IPS DF 6.9 (cell line): ENCODE results near the gene RASGRF2.

Experiments used
- DNase-seq: peaks from one replicate; pipeline ENCODE4 v3.0.0-alpha.2; 2013; ENCODE audit warnings: low read depth, low spot score
- H3K27ac ChIP-seq: one replicate; pipeline ENCODE4 v1.5.1; 2013; ENCODE audit warnings: low read length, control low read depth
- H3K27me3 ChIP-seq: 2 replicates; pipeline ENCODE4 v1.6.1; 2013; ENCODE audit warnings: mild to moderate bottlenecking, low read length; ENCODE audit not compliant: control insufficient read depth, insufficient read depth
- H3K36me3 ChIP-seq: 2 replicates; pipeline ENCODE4 v1.6.1; 2013; ENCODE audit warnings: low read length; ENCODE audit not compliant: control insufficient read depth, insufficient read depth
- H3K4me1 ChIP-seq: 2 replicates; pipeline ENCODE4 v1.6.1; 2013; ENCODE audit warnings: low read length; ENCODE audit not compliant: control insufficient read depth, insufficient read depth
- H3K4me3 ChIP-seq: 2 replicates; pipeline ENCODE4 v1.5.1; 2013; ENCODE audit warnings: mild to moderate bottlenecking, low read length
- H3K9me3 ChIP-seq: 2 replicates; pipeline ENCODE4 v1.6.1; 2013; ENCODE audit warnings: low read length, inconsistent platforms; ENCODE audit not compliant: control insufficient read depth, insufficient read depth
- WGBS: extraction: QIAGEN DNeasy Blood & Tissue Kit; methylation state at CpG from one replicate; pipeline ENCODE4 v1.1.7; 2013; ENCODE audit warnings: mixed read lengths, missing lambda C conversion rate; ENCODE audit not compliant: insufficient read length, insufficient coverage; 5-methylcytosine and 5-hydroxymethylcytosine counted together

The RASGRF2 gene

DNA sequence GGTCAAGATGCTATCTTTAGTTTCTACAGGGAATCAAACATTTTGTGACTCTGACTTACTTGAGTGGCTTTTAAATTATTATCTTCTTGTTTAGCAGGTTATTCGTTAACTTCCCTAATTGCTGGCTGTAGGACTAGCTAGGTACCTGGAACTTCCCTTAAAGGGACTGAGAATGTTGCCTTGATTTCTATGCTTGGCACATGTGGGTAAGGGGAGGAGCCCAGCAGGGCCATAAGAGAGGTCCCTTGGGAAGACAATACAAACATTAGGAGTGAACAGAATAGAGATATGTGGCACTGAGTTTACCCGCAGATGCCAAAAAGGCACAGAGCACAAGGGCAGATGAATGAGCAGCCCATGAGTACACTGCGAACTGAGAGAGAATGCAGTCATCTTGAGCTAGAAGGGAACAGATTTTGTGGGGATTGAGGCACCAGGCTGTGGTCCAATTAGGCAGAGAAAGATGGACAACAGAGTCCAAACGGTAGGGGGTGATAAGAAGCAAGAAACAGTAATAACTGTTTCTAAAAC lies 282.8 kb downstream of the RASGRF2 start:
- no peaks in the 10 kb centered on the region for H3K27me3 ChIP-seq
- no peak overlapping the region for H3K4me3 ChIP-seq
- WGBS, result no CpG with 5 or more reads among the region's 4 CpGs
- peaks cover under 1% of the 10 kb centered on the region; the same call in 1 of the 2 replicates for H3K4me1 ChIP-seq
- DNase-seq, result no peak
- H3K36me3 ChIP-seq, result no peaks in the 10 kb centered on the region
- H3K27ac ChIP-seq, result no peak overlapping the region
- H3K9me3 ChIP-seq, result no peaks in the 10 kb centered on the region

DNA sequence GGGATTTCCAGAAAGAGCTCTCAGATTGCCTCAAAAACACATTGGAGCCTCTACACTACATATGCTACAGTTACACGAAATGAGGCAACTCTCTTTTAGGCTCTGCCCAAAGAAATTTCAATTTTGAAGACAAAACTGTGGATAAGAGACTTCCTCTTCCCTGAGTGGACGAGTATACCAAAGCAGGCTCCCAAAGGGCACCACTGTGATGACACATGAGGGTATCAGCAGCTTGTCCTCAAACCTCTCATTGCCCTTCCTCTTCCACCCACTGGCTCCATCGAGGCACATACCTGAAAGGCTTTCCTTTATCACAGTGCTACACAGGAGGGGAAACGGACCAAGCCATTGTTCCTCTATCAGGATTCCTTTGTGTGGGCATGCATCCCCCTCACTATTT lies 284.3 kb downstream of the RASGRF2 start:
- no CpG with 5 or more reads among the region's 4 CpGs for WGBS
- no peaks in the 10 kb centered on the region for H3K27me3 ChIP-seq
- H3K27ac ChIP-seq, result no peak overlapping the region
- no peak for DNase-seq
- H3K36me3 ChIP-seq, result no peaks in the 10 kb centered on the region
- no peaks in the 10 kb centered on the region for H3K9me3 ChIP-seq
- H3K4me1 ChIP-seq, result peaks cover 2% of the 10 kb centered on the region; the same call in 1 of the 2 replicates
- no peak overlapping the region for H3K4me3 ChIP-seq

DNA sequence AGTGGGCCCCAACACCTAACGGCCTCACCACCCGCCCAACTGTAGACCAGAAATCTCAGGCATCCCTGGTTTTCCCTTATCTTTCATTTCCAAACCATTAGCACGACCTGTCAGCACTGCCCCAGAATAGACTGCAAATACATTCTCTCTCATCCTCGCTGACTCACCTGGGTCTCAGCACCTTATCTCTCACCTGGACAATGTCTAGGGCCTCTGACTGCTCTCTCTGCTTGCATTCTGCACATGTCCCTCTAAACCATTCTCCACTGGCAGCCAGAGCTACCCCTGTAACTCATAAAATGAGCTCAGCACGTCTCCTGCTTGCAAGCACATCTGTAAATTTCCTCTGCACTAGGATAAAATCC lies 285.7 kb downstream of the RASGRF2 start:
- no peak overlapping the region for H3K27ac ChIP-seq
- H3K9me3 ChIP-seq, result no peaks in the 10 kb centered on the region
- H3K4me1 ChIP-seq, result peaks cover 2% of the 10 kb centered on the region; the same call in 1 of the 2 replicates
- no peak overlapping the region for H3K4me3 ChIP-seq
- no CpG with 5 or more reads among the region's 5 CpGs for WGBS
- H3K36me3 ChIP-seq, result no peaks in the 10 kb centered on the region
- no peaks in the 10 kb centered on the region for H3K27me3 ChIP-seq
- DNase-seq, result no peak

DNA sequence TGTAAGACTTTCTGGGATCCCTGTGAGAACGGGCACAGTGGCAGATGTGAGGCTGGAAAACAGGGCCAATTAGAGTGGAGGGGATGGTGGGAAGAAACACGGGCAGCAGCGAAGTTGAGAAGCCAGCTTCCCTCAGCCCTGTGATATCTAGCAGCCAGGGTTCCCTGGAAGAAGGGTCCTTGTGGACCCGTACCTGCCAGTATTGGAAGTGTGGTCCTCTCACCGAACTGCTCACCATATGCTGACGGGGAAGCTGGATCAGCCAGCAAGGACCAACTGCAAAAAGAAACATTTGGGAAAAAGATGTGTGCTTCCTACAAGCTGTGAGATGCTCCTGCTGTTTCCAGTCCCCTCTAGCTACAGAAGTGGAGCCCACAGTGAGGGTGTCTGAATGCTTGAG lies 286.5 kb downstream of the RASGRF2 start:
- DNase-seq, result no peak
- Histone ChIP-seq H3K27me3 (no peaks in the 10 kb centered on the region), H3K4me1 (peaks cover 2% of the 10 kb centered on the region; the same call in 1 of the 2 replicates), H3K27ac (no peak overlapping the region), H3K36me3 (no peaks in the 10 kb centered on the region), H3K4me3 (no peak overlapping the region), H3K9me3 (no peaks in the 10 kb centered on the region)
- no CpG with 5 or more reads among the region's 6 CpGs for WGBS

DNA sequence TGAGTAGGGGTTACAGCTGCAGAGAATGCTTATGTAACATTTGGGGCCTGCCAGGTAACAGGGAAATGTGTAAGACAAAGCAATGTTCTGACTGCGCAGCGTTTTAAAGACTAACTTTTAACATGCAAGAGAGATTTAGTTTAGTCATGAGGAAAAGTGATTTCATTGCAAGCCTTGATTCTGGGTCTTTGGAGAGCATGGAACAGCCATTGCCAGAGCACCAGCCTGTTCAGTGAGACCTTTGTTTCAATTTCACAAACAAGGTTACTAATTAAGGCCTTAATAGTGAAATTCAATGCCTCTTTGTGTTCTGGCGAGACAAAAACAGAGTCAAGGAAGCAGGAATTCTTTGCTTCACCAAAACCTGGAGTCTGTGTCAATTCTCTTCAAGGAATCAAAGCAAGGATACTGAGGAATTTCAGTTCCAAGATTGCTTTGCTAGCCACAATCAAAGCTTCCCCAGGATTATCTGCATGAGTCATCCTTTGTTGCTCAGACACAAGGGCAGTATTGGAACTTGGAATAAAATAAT lies 287.3 kb downstream of the RASGRF2 start:
- H3K36me3 ChIP-seq, result no peaks in the 10 kb centered on the region
- no peak overlapping the region for H3K4me3 ChIP-seq
- WGBS, result no CpG with 5 or more reads among the region's 3 CpGs
- no peak for DNase-seq
- H3K27ac ChIP-seq, result no peak overlapping the region
- no peaks in the 10 kb centered on the region for H3K9me3 ChIP-seq
- H3K4me1 ChIP-seq, result peaks cover 2% of the 10 kb centered on the region; the same call in 1 of the 2 replicates
- no peaks in the 10 kb centered on the region for H3K27me3 ChIP-seq

DNA sequence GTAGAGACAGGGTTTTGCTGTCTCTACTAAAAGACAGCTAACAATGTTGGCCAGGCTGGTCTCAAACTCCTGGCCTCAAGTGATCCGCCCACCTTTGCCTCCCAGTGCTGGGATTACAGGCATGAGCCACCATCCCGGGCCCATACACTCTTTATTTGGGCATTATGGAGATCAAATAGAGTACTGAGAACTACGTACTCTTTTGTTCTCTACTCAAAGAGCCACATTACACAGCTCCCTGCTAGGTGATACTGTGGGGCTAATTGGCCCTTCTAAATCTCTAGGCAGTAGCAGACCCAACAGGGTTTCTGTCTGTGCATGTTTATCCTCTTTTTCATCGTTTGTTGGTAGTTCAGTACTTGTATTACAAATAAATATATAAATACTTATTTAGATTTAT lies 289.1 kb downstream of the RASGRF2 start:
- no peaks in the 10 kb centered on the region for H3K36me3 ChIP-seq
- WGBS, result no CpG with 5 or more reads among the region's 4 CpGs
- H3K9me3 ChIP-seq, result no peaks in the 10 kb centered on the region
- H3K27ac ChIP-seq, result no peak overlapping the region
- H3K27me3 ChIP-seq, result no peaks in the 10 kb centered on the region
- DNase-seq, result no peak
- H3K4me3 ChIP-seq, result no peak overlapping the region
- peaks cover 2% of the 10 kb centered on the region; the same call in 1 of the 2 replicates for H3K4me1 ChIP-seq

DNA sequence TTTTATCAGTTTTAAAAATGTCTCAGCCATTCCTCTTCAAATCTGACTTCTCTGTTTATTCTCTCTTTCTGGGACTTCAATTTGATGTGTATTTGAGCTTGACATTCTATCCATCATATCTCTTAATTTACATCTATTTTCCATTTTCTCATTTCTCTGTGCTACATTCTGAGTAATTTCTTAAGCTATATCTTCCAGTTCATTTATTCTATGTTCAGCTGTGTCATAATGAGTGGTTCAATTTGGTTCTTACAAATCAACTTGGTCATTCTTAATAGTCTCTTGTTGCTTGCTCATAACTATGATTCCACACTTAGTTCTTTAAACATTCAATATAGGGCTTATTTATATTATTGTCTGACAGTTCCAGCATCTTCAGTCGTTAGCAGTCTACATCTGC lies 289.8 kb downstream of the RASGRF2 start:
- Histone ChIP-seq H3K36me3 (no peaks in the 10 kb centered on the region), H3K4me3 (no peak overlapping the region), H3K9me3 (no peaks in the 10 kb centered on the region), H3K4me1 (peaks cover 2% of the 10 kb centered on the region; the same call in 1 of the 2 replicates), H3K27me3 (no peaks in the 10 kb centered on the region), H3K27ac (no peak overlapping the region)
- no CpG with 5 or more reads among the region's 1 CpG for WGBS
- DNase-seq, result no peak

DNA sequence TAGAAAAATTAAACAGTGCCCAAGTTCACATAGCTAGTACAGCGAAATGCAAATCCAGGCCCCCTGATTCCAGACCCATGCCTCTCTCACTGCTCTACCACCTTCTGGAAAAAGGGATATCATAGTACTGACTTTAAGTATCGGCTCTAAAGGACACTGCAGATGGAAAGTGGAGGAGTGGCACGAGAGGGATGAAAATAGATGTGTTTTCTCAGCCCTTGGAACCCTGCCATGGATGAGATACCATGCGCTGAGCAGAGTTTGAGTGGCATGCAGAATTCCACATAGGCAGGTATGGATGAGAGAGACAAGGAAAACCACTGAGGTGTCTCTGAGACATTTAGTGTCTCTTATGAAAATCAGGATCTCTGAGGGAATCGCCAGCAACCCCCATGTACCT lies 291.8 kb downstream of the RASGRF2 start:
- WGBS, result no CpG with 5 or more reads among the region's 5 CpGs
- Histone ChIP-seq H3K27me3 (no peaks in the 10 kb centered on the region), H3K9me3 (no peaks in the 10 kb centered on the region), H3K4me3 (no peak overlapping the region), H3K4me1 (peaks cover 3% of the 10 kb centered on the region; the same call in 1 of the 2 replicates), H3K27ac (no peak overlapping the region), H3K36me3 (no peaks in the 10 kb centered on the region)
- DNase-seq, result no peak

DNA sequence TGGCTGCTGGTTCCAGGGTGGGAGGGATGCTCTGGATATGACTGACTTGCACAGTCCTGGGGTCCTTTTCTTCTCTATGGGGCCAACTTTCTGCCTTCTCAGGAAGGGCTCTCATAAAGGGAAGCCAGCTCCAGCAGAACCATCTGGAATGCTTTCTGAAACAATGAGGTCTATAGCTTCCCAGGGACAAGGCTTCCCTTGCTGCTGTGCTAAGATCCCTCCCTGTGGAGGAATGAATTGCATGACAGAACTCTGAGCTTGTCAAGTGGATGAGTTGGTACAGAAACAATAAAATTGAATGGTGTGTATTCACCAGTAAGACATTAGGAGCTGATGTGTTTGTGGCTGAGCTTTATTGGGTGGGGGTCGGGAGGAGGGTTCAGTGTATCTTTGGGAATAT lies 292.7 kb downstream of the RASGRF2 start:
- Histone ChIP-seq H3K27ac (no peak overlapping the region), H3K4me1 (peaks cover 3% of the 10 kb centered on the region; the same call in 1 of the 2 replicates), H3K36me3 (no peaks in the 10 kb centered on the region), H3K4me3 (no peak overlapping the region), H3K27me3 (no peaks in the 10 kb centered on the region), H3K9me3 (no peaks in the 10 kb centered on the region)
- no CpG with 5 or more reads among the region's 1 CpG for WGBS
- no peak for DNase-seq

DNA sequence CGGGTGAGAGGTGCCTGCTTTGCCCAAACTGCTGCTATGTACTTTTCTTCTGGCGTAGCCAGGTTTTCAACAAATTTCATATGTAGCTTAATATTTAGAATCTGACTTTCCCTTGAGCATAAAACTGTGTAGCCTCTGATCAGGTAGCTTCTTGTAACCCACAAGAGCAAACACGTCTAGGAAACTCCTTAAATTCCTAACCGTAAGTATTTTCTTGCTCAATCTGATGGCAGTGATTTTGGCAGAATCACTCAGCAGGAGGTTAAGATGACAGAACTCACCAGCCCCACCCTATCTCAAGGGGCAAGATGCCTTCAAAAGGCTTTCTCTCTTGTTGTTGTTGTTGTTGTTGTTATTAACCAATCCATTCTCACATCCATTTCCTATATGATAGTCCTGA lies 293.7 kb downstream of the RASGRF2 start:
- Histone ChIP-seq H3K4me1 (0 out of 2 replicates have a peak, but pooled peaks cover 1% of the 10 kb centered on the region), H3K36me3 (no peaks in the 10 kb centered on the region), H3K27me3 (no peaks in the 10 kb centered on the region), H3K9me3 (no peaks in the 10 kb centered on the region), H3K4me3 (no peak overlapping the region), H3K27ac (no peak overlapping the region)
- DNase-seq, result no peak
- no CpG with 5 or more reads among the region's 4 CpGs for WGBS
